ENCODE results near the gene PGAP6.
"Not testable (repeated sequence)": the region's sequence is repeated elsewhere in the genome, so short reads cannot be mapped to it uniquely, and the experiment has no call there.

The PGAP6 gene

GRCh38 chr16:340370-341091 is 41.2 kb downstream of the PGAP6 start:
- DNase-seq (ENCODE audit: low spot score), result no peak
- no peak for TF ChIP-seq CTCF (conservative IDR thresholded peaks at IDR 0.05; ENCODE audit: low read depth)
- CTCF ChIA-PET, result no interaction called here
- H3K27ac ChIP-seq, result peak overlapping the region; percentile 49
- POLR2A ChIA-PET (ENCODE audit: low non-redundant PET), result no interaction called here

DNA sequence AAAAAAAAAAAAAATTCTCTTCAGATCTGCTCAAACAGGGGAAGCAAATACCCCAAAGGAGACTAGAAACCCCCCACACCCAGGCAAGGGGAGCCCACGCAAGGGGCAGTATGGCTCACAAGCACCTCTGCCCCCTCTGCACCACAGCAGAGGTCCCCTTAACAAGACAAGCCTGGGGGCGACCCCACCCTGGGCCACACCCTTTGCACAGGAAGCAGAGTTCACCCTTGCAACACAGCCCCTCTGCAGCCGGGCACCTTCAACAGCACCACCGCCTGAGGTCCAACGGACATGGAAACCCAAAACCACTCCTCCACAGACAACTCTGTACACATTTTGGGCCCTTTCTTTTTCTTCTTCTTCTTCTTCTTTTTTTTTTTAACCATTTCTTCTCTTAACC is 42.1 kb downstream of the PGAP6 start:
- DNase-seq (ENCODE audit: low spot score), result no peak
- ChIA-PET POLR2A (ENCODE audit: low non-redundant PET) (no interaction called here), CTCF (no interaction called here)
- H3K27ac ChIP-seq, result peak overlapping the region; percentile 49
- no peak for TF ChIP-seq CTCF (conservative IDR thresholded peaks at IDR 0.05; ENCODE audit: low read depth)

DNA sequence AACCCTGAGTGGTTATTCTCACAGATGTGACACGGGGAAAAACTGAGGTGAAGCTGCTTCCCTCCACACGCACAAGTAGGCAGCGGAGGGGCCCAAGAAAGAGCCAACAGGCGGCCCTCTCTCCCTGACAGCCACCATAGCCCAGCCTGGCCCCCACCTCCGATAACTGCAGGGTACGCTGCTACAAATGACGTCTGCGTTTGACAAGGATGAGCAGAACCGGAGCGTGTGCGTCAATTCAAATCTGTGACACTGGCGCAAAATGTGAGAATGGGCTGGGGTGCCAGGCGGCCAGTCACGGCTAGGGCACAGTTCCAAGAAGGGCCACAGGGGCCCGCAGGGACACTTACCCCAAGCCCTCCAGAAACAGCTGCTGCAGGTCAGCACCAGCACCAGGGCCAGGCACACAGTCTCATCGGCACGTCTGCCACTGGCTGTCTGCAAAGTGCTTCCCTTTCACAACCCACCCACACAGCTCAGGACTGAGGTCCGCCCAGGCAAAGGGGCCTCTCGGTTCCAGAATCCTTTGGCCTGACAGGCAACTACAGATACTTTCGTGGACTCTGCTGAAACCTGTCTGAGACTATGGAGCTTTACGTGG is 43.7 kb downstream of the PGAP6 start:
- CTCF ChIA-PET, result interaction anchor here (1.4 kb wide), 1 partner anchor 24 kb away, joined by 6 read pairs; no protein-coding TSS in a partner anchor
- H3K27ac ChIP-seq, result peak overlapping the region; percentile 37
- POLR2A ChIA-PET (ENCODE audit: low non-redundant PET), result interaction anchor here (0.6 kb wide), 1 partner anchor 280 kb away, joined by 5 read pairs; no protein-coding TSS in a partner anchor
- no peak for TF ChIP-seq CTCF (conservative IDR thresholded peaks at IDR 0.05; ENCODE audit: low read depth)
- DNase-seq (ENCODE audit: low spot score), result no peak

DNA sequence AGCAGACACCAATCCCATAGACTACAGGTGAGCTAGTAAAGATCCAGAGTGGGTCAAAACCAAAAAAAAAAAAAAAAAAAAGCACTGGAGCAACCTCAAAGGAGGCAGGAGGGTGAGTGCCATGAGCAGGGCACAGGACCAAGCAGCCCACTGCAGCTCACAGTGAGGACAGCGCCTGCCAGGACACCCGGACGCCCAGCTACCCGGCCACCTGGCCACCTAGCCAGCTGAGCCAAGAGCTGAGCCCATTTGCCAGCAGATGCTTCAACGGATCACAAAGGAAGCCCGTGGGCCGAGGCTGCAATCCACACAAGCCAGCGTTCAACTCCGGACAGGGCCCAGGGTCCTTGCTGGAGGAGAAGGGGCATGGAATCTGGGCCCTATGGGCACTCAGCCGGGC is 44.3 kb downstream of the PGAP6 start:
- DNase-seq (ENCODE audit: low spot score), result no peak
- ChIA-PET POLR2A (ENCODE audit: low non-redundant PET) (interaction anchor here (0.6 kb wide), 1 partner anchor 109 kb away, joined by 3 read pairs; no protein-coding TSS in a partner anchor), CTCF (interaction anchor here (1.4 kb wide), 1 partner anchor 24 kb away, joined by 6 read pairs; no protein-coding TSS in a partner anchor)
- H3K27ac ChIP-seq, result peak overlapping the region; percentile 37
- TF ChIP-seq CTCF (conservative IDR thresholded peaks at IDR 0.05; ENCODE audit: low read depth), result no peak

DNA sequence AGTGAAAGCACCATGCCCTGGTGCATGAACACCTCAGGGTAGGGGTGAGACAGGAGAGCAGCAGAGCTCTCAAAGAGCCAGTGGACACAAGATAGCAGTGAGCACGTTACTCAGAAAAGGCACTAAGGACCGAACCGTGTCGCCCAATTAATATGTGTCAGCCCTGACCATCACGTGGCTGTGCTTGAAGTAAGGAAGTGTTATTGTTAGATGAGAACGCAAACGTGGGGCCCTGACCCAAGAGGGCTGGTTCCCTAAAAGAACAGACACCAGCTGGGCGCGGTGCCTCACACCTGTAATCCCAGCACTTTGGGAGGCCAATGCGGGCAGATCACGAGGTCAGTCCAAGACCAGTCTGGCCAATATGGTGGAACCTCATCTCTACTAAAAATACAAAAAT is 45.5 kb downstream of the PGAP6 start:
- CTCF ChIA-PET, result no interaction called here
- DNase-seq (ENCODE audit: low spot score), result no peak
- no peak overlapping the region for H3K27ac ChIP-seq
- POLR2A ChIA-PET (ENCODE audit: low non-redundant PET), result no interaction called here
- no peak for TF ChIP-seq CTCF (conservative IDR thresholded peaks at IDR 0.05; ENCODE audit: low read depth)

DNA sequence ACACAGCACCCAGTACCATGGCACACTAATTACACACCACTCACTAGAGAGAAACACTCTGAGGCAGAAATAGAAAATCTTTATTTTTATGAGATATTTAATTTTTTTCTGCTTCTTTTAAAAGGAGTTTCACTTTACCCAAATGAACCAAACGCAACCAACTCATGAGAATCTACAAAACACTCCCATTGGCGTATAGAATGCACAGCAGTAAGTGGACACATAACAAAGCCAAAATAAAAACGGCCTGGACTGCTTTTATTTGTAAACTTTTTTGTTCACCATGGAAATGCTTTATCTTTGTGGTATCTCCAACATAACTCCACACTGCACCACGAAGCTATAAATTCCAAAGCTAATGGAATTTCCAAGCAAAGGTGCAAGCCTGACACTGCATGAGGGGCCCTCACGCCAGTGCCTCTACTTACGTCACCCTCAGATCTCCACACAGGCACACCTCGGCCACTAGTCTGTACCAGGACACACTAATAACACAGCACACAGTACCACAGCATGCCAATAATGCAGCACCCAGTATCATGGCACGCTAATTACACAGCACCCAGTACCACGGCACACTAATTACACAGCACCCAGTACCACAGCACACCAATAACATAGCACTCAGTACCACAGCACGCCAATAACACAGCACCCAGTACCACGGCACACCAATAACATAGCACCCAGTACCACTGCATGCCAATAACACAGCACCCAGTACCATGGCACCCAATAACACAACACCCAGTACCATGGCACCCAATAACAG is 46.7 kb downstream of the PGAP6 start:
- POLR2A ChIA-PET (ENCODE audit: low non-redundant PET); H3K27ac ChIP-seq; CTCF ChIA-PET; DNase-seq (ENCODE audit: low spot score): not testable (repeated sequence)

- CTCF ChIA-PET; H3K27ac ChIP-seq; DNase-seq (ENCODE audit: low spot score); POLR2A ChIA-PET (ENCODE audit: low non-redundant PET): not testable (repeated sequence)
Observed at GRCh38 chr16:334164-334832, 47.5 kb downstream of the PGAP6 start.

Measured in RWPE1 (cell line).